H1 (cell line): Measurements from ENCODE around the gene TWF2. TPM values are rescaled to one million over a fixed set of nuclear protein-coding genes. Genes with fewer than 3 reads are reported as not detected.

ENCODE experiments used
- CTCF ChIA-PET: fragments of 300-600 bp; sonication (Branson Sonifier 250); formaldehyde crosslinking; loops from one replicate; lab custom pipeline; 2021; ENCODE audit not compliant: partially characterized antibody; lab: Charles Lee
- POLR2A ChIA-PET: fragments of 300-600 bp; sonication (Branson Sonifier 250); formaldehyde crosslinking; loops from one replicate; lab custom pipeline; 2021; ENCODE audit warnings: inconsistent platforms; ENCODE audit not compliant: partially characterized antibody; lab: Charles Lee
- DNase-seq, 2 experiments: peaks; one replicate each; pipeline versions ENCODE4 v3.0.0 to v3.0.0-alpha.2; 2010 to 2022; ENCODE audit warnings: low spot score in 2 of 2, low read depth in 1 of 2, mixed read lengths in 1 of 2
- FAIRE-seq: peaks from 2 replicates; lab custom pipeline; 2011; peaks lifted over from hg19 to GRCh38; lab: Jason Lieb, UNC
- H2AFZ ChIP-seq: 2 replicates; pipeline ENCODE4 v1.8.1; 2012; ENCODE audit warnings: low read length, inconsistent platforms
- H2AK5ac ChIP-seq: 2 replicates; pipeline ENCODE4 v1.6.1; 2013; ENCODE audit warnings: low read depth, low read length
- H2BK120ac ChIP-seq: replicated peaks from 2 replicates; pipeline ENCODE3; 2013; ENCODE audit warnings: low read depth, low read length, inconsistent platforms
- H2BK12ac ChIP-seq: 2 replicates; pipeline ENCODE4 v1.6.1; 2013; ENCODE audit warnings: low read depth, low read length
- H2BK15ac ChIP-seq: 2 replicates; pipeline ENCODE4 v1.6.1; 2013; ENCODE audit warnings: low read length
- H2BK20ac ChIP-seq: 2 replicates; pipeline ENCODE4 v1.6.1; 2013; ENCODE audit warnings: low read length
- H2BK5ac ChIP-seq: 2 replicates; pipeline ENCODE4 v1.6.1; 2013; ENCODE audit warnings: low read depth, low read length
- H3K14ac ChIP-seq: 2 replicates; pipeline ENCODE4 v1.6.1; 2013; ENCODE audit warnings: inconsistent platforms; ENCODE audit not compliant: insufficient read length
- H3K18ac ChIP-seq: 2 replicates; pipeline ENCODE4 v1.6.1; 2013; ENCODE audit warnings: low read length; ENCODE audit errors: extremely low read depth
- H3K23ac ChIP-seq: 2 replicates; pipeline ENCODE4 v1.6.1; 2013; ENCODE audit warnings: inconsistent platforms; ENCODE audit not compliant: insufficient read length
- H3K23me2 ChIP-seq: 2 replicates; pipeline ENCODE4 v1.6.1; 2013; ENCODE audit warnings: low read depth, low read length
- H3K27ac ChIP-seq: 2 replicates; pipeline ENCODE4 v1.6.1; 2011; ENCODE audit warnings: low read depth, low read length, inconsistent platforms
- H3K27me3 ChIP-seq, 4 experiments: replicated peaks in 1 of 4; 1 replicate in 1 of 4; 2 replicates in 3 of 4; pipeline versions ENCODE4 v1.6.1 to v1.8.1; 2011 to 2013; ENCODE audit warnings: low read length in 3 of 4, mild to moderate bottlenecking in 3 of 4, inconsistent platforms in 2 of 4, mixed read lengths in 2 of 4, moderate library complexity in 1 of 4; ENCODE audit not compliant: control insufficient read depth in 3 of 4, insufficient read depth in 3 of 4; ENCODE audit errors: extremely low read depth in 1 of 4
- H3K36me3 ChIP-seq, 4 experiments: 2 replicates each; pipeline versions ENCODE4 v1.6.1 to v1.8.1; 2011 to 2013; ENCODE audit warnings: mild to moderate bottlenecking in 4 of 4, low read length in 3 of 4, moderate library complexity in 2 of 4, control low read depth in 1 of 4, inconsistent platforms in 1 of 4; ENCODE audit not compliant: insufficient read depth in 4 of 4, control insufficient read depth in 2 of 4
- H3K4ac ChIP-seq: replicated peaks from 2 replicates; pipeline ENCODE3; 2013; ENCODE audit warnings: low read length, low read depth, mixed read lengths, inconsistent platforms; ENCODE audit not compliant: insufficient read length
- H3K4me1 ChIP-seq, 4 experiments: replicated peaks in 1 of 4; 1 replicate in 1 of 4; 2 replicates in 3 of 4; pipeline versions ENCODE4 v1.6.1 to v1.8.1; 2011 to 2013; ENCODE audit warnings: low read length in 3 of 4, inconsistent platforms in 2 of 4, mixed read lengths in 1 of 4; ENCODE audit not compliant: insufficient read depth in 4 of 4, control insufficient read depth in 3 of 4
- H3K4me2 ChIP-seq, 2 experiments: 2 replicates each; pipeline versions ENCODE4 v1.6.1 to v1.8.1; 2011 to 2013; ENCODE audit warnings: low read depth in 2 of 2, low read length in 2 of 2, control low read depth in 1 of 2, inconsistent platforms in 1 of 2, mild to moderate bottlenecking in 1 of 2; ENCODE audit not compliant: insufficient read depth in 1 of 2
- H3K4me3 ChIP-seq, 4 experiments: fragments of 200-600, 300-600 bp in 1 of 4; sonication (generic), shearing (Covaris generic), sonication (Bioruptor Twin) in 1 of 4; 2 replicates each; pipeline versions ENCODE4 v1.5.1 to v1.8.1; 2011 to 2016; ENCODE audit warnings: low read length in 4 of 4, low read depth in 3 of 4, control low read depth in 2 of 4, inconsistent platforms in 2 of 4, mild to moderate bottlenecking in 2 of 4, mixed read lengths in 1 of 4, moderate library complexity in 1 of 4; ENCODE audit not compliant: insufficient read depth in 2 of 4; ENCODE audit errors: extremely low read depth in 1 of 4
- H3K56ac ChIP-seq: replicated peaks from 2 replicates; pipeline ENCODE3; 2013; ENCODE audit warnings: low read depth, mild to moderate bottlenecking, mixed read lengths, low read length, inconsistent platforms; ENCODE audit not compliant: insufficient read length
- H3K79me1 ChIP-seq: 2 replicates; pipeline ENCODE4 v1.6.1; 2013; ENCODE audit warnings: low read depth, low read length, control low read depth
- H3K79me2 ChIP-seq, 2 experiments: 2 replicates each; pipeline versions ENCODE4 v1.6.1 to v1.8.1; 2012 to 2013; ENCODE audit warnings: low read length in 2 of 2, mild to moderate bottlenecking in 2 of 2, inconsistent platforms in 1 of 2; ENCODE audit not compliant: insufficient read depth in 2 of 2, control insufficient read depth in 1 of 2
- H3K9ac ChIP-seq, 4 experiments: replicated peaks in 1 of 4; 1 replicate in 1 of 4; 2 replicates in 3 of 4; pipeline versions ENCODE4 v1.6.1 to v1.8.1; 2011 to 2013; ENCODE audit warnings: low read depth in 3 of 4, low read length in 3 of 4, control low read depth in 2 of 4, mild to moderate bottlenecking in 2 of 4, moderate library complexity in 2 of 4, inconsistent platforms in 1 of 4; ENCODE audit errors: extremely low read depth in 1 of 4
- H3K9me3 ChIP-seq, 2 experiments: 2 replicates each; pipeline versions ENCODE4 v1.6.1 to v1.8.1; 2012 to 2013; ENCODE audit warnings: mild to moderate bottlenecking in 2 of 2, moderate library complexity in 2 of 2, control low read depth in 1 of 2, inconsistent platforms in 1 of 2, low read depth in 1 of 2, low read length in 1 of 2, mixed read lengths in 1 of 2; ENCODE audit not compliant: insufficient read depth in 2 of 2
- H4K20me1 ChIP-seq, 2 experiments: replicated peaks in 1 of 2; 2 replicates each; pipeline versions ENCODE3 to v1.8.1; 2011 to 2013; ENCODE audit warnings: inconsistent platforms in 2 of 2, low read length in 2 of 2, mild to moderate bottlenecking in 1 of 2; ENCODE audit not compliant: insufficient read depth in 2 of 2, control insufficient read depth in 1 of 2
- H4K5ac ChIP-seq: 2 replicates; pipeline ENCODE4 v1.6.1; 2013; ENCODE audit warnings: low read length, low read depth, mixed read lengths, inconsistent platforms; ENCODE audit not compliant: insufficient read length
- H4K8ac ChIP-seq: 2 replicates; pipeline ENCODE4 v1.8.0; 2013; ENCODE audit warnings: mild to moderate bottlenecking, moderate library complexity, low read length, inconsistent platforms; ENCODE audit not compliant: insufficient read depth; ENCODE audit errors: extremely low read depth
- H4K91ac ChIP-seq: replicated peaks from 2 replicates; pipeline ENCODE3; 2013; ENCODE audit warnings: low read length, mixed read lengths, inconsistent platforms; ENCODE audit not compliant: insufficient read length
- KDM5A ChIP-seq: fragments of 200-600 bp; IDR thresholded peaks from 2 replicates; pipeline ENCODE4 v1.7.1; 2012; ENCODE audit warnings: mild to moderate bottlenecking, low read length, inconsistent platforms, mixed read lengths
- POLR2A ChIP-seq, 2 experiments: IDR thresholded peaks; 1 replicate in 1 of 2; 2 replicates in 1 of 2; pipeline ENCODE4 v1.6.1; 2011; ENCODE audit warnings: low read depth in 2 of 2, low read length in 2 of 2, mild to moderate bottlenecking in 2 of 2; ENCODE audit errors: control extremely low read depth in 1 of 2
- RFX5 ChIP-seq: IDR thresholded peaks from 2 replicates; pipeline ENCODE4 v1.6.1; 2011; ENCODE audit warnings: low read depth, low read length, improper control_type of control experiment, borderline replicate concordance
- SIN3A ChIP-seq, 2 experiments: IDR thresholded peaks in 1 of 2; conservative IDR thresholded peaks in 1 of 2; 2 replicates each; pipeline ENCODE4 v1.6.1; 2011 to 2012; ENCODE audit warnings: low read length in 2 of 2, improper control_type of control experiment in 1 of 2, low read depth in 1 of 2, mild to moderate bottlenecking in 1 of 2
- WGBS, 2 experiments: shearing (Covaris generic) in 1 of 2; methylation state at CpG; one replicate each; pipeline versions ENCODE4 v1.1.6 to v1.1.7; 2013 to 2015; ENCODE audit warnings: low lambda C conversion rate in 2 of 2, mixed read lengths in 2 of 2, inconsistent platforms in 1 of 2, low coverage in 1 of 2, missing lambda C conversion rate in 1 of 2; ENCODE audit not compliant: insufficient replicate concordance in 2 of 2, insufficient coverage in 1 of 2, insufficient read length in 1 of 2; ENCODE audit errors: extremely low coverage in 1 of 2, missing lambda C conversion rate in 1 of 2; 5-methylcytosine and 5-hydroxymethylcytosine counted together
- polyA plus RNA-seq, 7 experiments: library from polyadenylated mRNA; depleted of rRNA in 3 of 7; stranded (reverse) in 5 of 7; unstranded in 2 of 7; fragments of >200 nt in 5 of 7; fragments of 200-250 nt in 2 of 7; gene quantifications; 1 replicate in 5 of 7; 2 replicates in 1 of 7; 4 replicates in 1 of 7; pipeline versions ENCODE4 v1.2.1 to v1.2.3, GENCODE V29; 2011 to 2013; ENCODE audit warnings: missing spikeins in 2 of 7, mixed read lengths in 2 of 7
- total RNA-seq: library from RNA; stranded (reverse); fragmentation: NEBNext Ultra II Directional; extraction: Animal tissue kit (Norgen Biotek cat#: 25700); gene quantifications from 2 replicates; pipeline ENCODE4 v1.2.1, GENCODE V29; 2021

TWF2 gene
- total and polyA plus RNA-seq, 2 of the 8 experiments (the other 6 are each of a cell fraction or from before 2014, with no cell fraction given) = 65.2 to 90.4 TPM

DNA sequence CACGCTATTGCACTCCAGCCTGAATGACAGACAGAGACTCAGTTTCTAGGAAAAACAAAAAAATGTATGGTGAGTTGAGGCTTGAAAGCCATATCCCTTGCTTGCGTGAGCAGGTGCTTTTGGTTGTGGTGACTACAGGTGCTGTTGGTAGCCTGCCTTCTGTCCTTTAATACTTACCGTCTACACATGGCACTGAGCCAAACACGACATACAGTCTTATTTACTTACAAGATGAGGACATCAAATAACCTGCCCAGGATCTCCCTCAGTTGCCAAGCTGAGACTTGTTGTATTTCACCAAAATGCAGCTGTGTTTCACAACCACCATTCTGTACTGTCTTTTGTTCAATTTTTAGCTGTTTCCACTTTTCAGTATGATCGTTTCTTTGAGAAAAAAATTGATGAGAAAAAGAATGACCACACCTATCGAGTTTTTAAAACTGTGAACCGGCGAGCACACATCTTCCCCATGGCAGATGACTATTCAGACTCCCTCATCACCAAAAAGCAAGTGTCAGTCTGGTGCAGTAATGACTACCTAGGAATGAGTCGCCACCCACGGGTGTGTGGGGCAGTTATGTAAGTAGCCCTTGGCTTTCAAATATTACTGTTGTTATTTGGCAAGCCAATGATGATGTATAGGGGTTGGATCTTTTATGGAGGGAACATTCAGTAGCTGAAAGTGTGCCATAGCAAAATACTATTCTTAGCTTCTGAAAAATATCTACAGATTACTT, 34.5 kb downstream of the TWF2 start:
- Histone ChIP-seq H3K56ac (no peak overlapping the region), H2BK120ac (no peak overlapping the region), H4K5ac (no peak overlapping the region), H3K18ac (no peak overlapping the region), H4K91ac (no peak overlapping the region), H3K79me1 (no peaks in the 10 kb centered on the region), H2BK5ac (no peak overlapping the region), H2BK15ac (no peak overlapping the region), H4K20me1 (peaks cover 0 to 1% of the 10 kb centered on the region in 2 experiments), H3K4me3 (no peak overlapping the region), H3K36me3 (peaks cover 47 to 86% (median 67%) of the 10 kb centered on the region in 4 experiments), H3K4me2 (no peak overlapping the region), H2BK20ac (no peak overlapping the region), H4K8ac (no peak overlapping the region), H2BK12ac (no peak overlapping the region), H3K14ac (no peak overlapping the region), H3K9ac (no peak overlapping the region), H3K79me2 (no peaks in the 10 kb centered on the region), H3K4me1 (no peaks in the 10 kb centered on the region), H2AFZ (no peak overlapping the region), H3K23me2 (no peaks in the 10 kb centered on the region), H3K23ac (no peak overlapping the region), H3K27ac (no peak overlapping the region), H2AK5ac (no peak overlapping the region), H3K4ac (no peak overlapping the region), H3K9me3 (no peaks in the 10 kb centered on the region), H3K27me3 (no peaks in the 10 kb centered on the region)
- TF ChIP-seq KDM5A (no peak), SIN3A (conservative IDR thresholded peaks at IDR 0.05 in 1 of 2, IDR thresholded peaks at IDR 0.05 in 1 of 2; ENCODE audit: low read depth in 1 of 2, low read length in 2 of 2) (no peak), RFX5 (no peak), POLR2A (IDR thresholded peaks at IDR 0.05; ENCODE audit: control extremely low read depth in 1 of 2, low read depth in 2 of 2, low read length in 2 of 2) (no peak)
- FAIRE-seq (no peak), DNase-seq (no peak)
- 92% methylated on average over 10 of the region's 10 CpGs; no CpG with 5 or more reads in 1 of the 2 experiments for WGBS, 2 experiments
- ChIA-PET POLR2A (interaction anchor here (0.5 to 1.5 kb wide), 2 partner anchors 74 to 186 kb away, joined by 3 to 4 read pairs; partner anchors contain the start of gene WDR82), CTCF (interaction anchor here (0.8 to 4.1 kb wide), 5 partner anchors 11 to 44 kb away, joined by 3 to 28 read pairs (median 4); no protein-coding TSS in a partner anchor)
